HFFc6 (cell line): ENCODE data around the gene DDI2. TPM values are rescaled to one million over a fixed set of nuclear protein-coding genes. Genes with fewer than 3 reads are reported as not detected.

Experiments used
- DNase-seq: peaks from one replicate; pipeline ENCODE4 v3.0.0-alpha.2; 2018
- H3K27ac Mint-ChIP-seq: 2 replicates; pipeline ENCODE4 v1.8.0; 2020; ENCODE audit warnings: mild to moderate bottlenecking, mixed read lengths
- H3K27me3 Mint-ChIP-seq: 2 replicates; pipeline ENCODE4 v1.8.0; 2021; ENCODE audit warnings: mild to moderate bottlenecking, moderate library complexity, mixed read lengths; ENCODE audit not compliant: insufficient read depth
- H3K36me3 Mint-ChIP-seq: 2 replicates; pipeline ENCODE4 v1.8.0; 2021; ENCODE audit warnings: low read depth, mixed read lengths
- H3K4me1 Mint-ChIP-seq: 2 replicates; pipeline ENCODE4 v1.8.0; 2020; ENCODE audit warnings: low read depth, mixed read lengths
- H3K4me3 Mint-ChIP-seq: 2 replicates; pipeline ENCODE4 v1.8.0; 2020; ENCODE audit warnings: mild to moderate bottlenecking, moderate library complexity, mixed read lengths
- H3K9me3 Mint-ChIP-seq: 2 replicates; pipeline ENCODE4 v1.8.0; 2020; ENCODE audit warnings: mild to moderate bottlenecking, mixed read lengths
- CTCF ChIP-seq: fragments of 200-600 bp; sonication (generic); IDR thresholded peaks from 2 replicates; pipeline ENCODE4 v1.5.0; 2021; ENCODE audit warnings: antibody characterized with exemption, mild to moderate bottlenecking
- total RNA-seq, 6 experiments: library from RNA; stranded (reverse); fragmentation: NEBNext Ultra II Directional; extraction: Animal tissue kit (Norgen Biotek cat#: 25700); gene quantifications; 2 replicates in 1 of 6; 3 replicates in 5 of 6; pipeline ENCODE4 v1.2.3, GENCODE V29; 2021

DDI2 gene
- total RNA-seq, 6 experiments from 2014 or later: 11.6 to 15.3 (median 13.3) TPM

- no peak for DNase-seq
- peaks cover 37% of the 10 kb centered on the region for H3K4me1 Mint-ChIP-seq
- TF ChIP-seq CTCF: no peak
- H3K27me3 Mint-ChIP-seq: peaks cover 1% of the 10 kb centered on the region
- peaks cover 4% of the 10 kb centered on the region; the same call in 1 of the 2 replicates for H3K36me3 Mint-ChIP-seq
- no peak overlapping the region for H3K27ac Mint-ChIP-seq
- H3K4me3 Mint-ChIP-seq: no peak overlapping the region
- H3K9me3 Mint-ChIP-seq: 0 out of 2 replicates have a peak, but pooled peaks cover 4% of the 10 kb centered on the region
These were observed 59.7 kb downstream of the DDI2 start for GRCh38 chr1:15676688-15677661.

DNA sequence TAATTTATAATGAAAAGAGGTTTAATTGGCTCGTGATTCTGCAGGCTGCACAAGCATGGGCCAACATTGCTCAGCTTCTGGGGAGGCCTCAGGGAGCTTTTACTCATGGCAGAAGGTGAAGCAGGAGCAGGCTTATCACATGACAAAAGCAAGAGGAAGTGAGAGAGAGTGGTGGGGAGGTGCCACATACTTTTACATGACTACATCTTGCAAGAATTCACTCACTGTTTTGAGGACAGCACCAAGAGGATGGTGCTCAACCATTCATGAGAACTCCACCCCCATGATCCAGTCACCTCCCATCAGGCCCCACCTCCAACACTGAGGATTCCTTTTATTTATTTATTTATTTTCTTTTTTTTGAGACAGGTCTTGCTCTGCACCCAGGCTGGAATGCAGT, 61.3 kb downstream of the DDI2 start:
- Mint-ChIP-seq H3K36me3 (peaks cover 4% of the 10 kb centered on the region; the same call in 1 of the 2 replicates), H3K27ac (peak overlapping the region; percentile 70), H3K27me3 (peaks cover 6% of the 10 kb centered on the region), H3K4me1 (peaks cover 43% of the 10 kb centered on the region), H3K9me3 (0 out of 2 replicates have a peak, but pooled peaks cover 4% of the 10 kb centered on the region), H3K4me3 (no peak overlapping the region)
- peak; percentile 82 for DNase-seq
- TF ChIP-seq CTCF: no peak

DNA sequence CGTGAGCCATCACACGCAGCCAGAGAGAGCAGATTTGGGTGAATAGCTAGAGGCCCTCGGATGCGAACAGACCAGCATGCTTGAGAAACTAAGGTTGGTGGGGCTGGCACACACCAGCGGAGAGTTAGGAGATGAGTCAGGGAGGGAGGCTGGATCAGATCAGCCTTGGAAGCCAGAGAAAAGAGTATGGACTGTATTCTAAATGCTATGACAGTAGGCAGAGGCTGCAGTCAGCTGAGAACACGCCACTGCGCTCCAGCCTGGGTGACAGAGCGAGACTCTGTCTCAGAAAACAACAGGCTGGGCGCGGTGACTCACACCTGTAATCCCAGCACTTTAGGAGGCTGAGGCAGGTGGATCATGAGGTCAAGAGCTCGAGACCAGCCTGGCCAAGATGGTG, 62.9 kb downstream of the DDI2 start:
- Mint-ChIP-seq H3K4me1 (peaks cover 44% of the 10 kb centered on the region), H3K27me3 (peaks cover 6% of the 10 kb centered on the region), H3K4me3 (peak overlapping the region; percentile 77), H3K27ac (peak overlapping the region; percentile 95), H3K36me3 (peaks cover 4% of the 10 kb centered on the region; the same call in 1 of the 2 replicates), H3K9me3 (0 out of 2 replicates have a peak, but pooled peaks cover 4% of the 10 kb centered on the region)
- TF ChIP-seq CTCF: no peak
- peak; percentile 87 for DNase-seq

DNA sequence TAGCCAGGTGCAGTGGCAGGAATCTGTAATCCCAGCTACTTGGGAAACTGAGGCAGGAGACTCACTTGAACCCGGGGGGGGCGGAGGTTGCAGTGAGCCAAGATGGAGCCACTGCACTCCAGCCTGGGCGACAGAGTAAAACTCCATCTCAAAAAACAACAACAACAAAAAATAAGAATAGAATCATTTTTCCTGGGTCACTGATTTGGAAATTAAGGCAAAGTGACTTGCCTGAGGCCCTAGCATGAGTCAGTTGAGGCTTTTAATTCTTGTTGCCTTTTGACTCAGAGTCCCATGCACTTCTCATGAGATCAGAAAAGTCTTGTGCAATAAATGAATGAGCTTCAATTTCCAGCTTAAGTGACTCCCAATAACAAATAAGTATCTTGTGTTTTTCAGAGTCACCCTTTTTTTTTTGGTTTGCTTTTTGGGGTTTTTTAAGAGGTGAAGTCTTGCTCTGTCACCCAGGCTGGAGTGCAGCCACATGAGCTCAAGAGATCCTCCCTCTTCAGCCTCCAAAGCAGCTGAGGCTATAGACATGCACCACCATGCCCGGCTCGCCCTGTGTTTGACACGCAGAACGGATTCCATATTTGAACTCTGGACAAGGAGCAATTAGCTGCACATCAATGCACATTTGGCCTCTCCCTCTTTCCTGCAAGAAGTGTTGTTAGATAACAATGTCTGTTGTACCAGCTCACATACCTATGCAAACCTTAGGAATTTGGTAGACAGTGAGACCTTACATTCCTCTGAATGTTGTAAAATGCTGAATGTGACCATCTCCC, 63.5 kb downstream of the DDI2 start:
- peak; percentile 95 for DNase-seq
- Mint-ChIP-seq H3K4me3 (peak overlapping the region; percentile 77), H3K4me1 (peaks cover 51% of the 10 kb centered on the region), H3K36me3 (peaks cover 4% of the 10 kb centered on the region; the same call in 1 of the 2 replicates), H3K9me3 (0 out of 2 replicates have a peak, but pooled peaks cover 4% of the 10 kb centered on the region), H3K27ac (peak overlapping the region; percentile 95), H3K27me3 (peaks cover 6% of the 10 kb centered on the region)
- no peak for TF ChIP-seq CTCF
